Ectodermal cell (in vitro differentiated cells): ENCODE results near the gene BLTP3A.

Source experiments
- H3K27ac ChIP-seq: 2 replicates; pipeline ENCODE4 v1.7.0; 2013; ENCODE audit warnings: mild to moderate bottlenecking, low read depth, low read length; ENCODE audit not compliant: insufficient read depth, poor library complexity, severe bottlenecking
- H3K27me3 ChIP-seq: 2 replicates; pipeline ENCODE4 v1.7.0; 2013; ENCODE audit warnings: mild to moderate bottlenecking, low read length; ENCODE audit not compliant: insufficient read depth, control insufficient read depth, poor library complexity, severe bottlenecking
- H3K36me3 ChIP-seq: one replicate; pipeline ENCODE4 v1.7.0; 2013; ENCODE audit warnings: low read length; ENCODE audit not compliant: control insufficient read depth, insufficient read depth
- H3K4me1 ChIP-seq: one replicate; pipeline ENCODE4 v1.7.0; 2013; ENCODE audit warnings: low read length; ENCODE audit not compliant: control insufficient read depth, insufficient read depth
- H3K4me3 ChIP-seq: 2 replicates; pipeline ENCODE4 v1.7.0; 2013; ENCODE audit warnings: low read depth, low read length, control low read depth; ENCODE audit not compliant: insufficient read depth
- H3K9me3 ChIP-seq: 2 replicates; pipeline ENCODE4 v1.7.0; 2013; ENCODE audit warnings: mild to moderate bottlenecking, low read length, moderate library complexity; ENCODE audit not compliant: control insufficient read depth
- WGBS, 2 experiments: methylation state at CpG; one replicate each; pipeline ENCODE4 v1.1.7; 2013; ENCODE audit warnings: missing lambda C conversion rate in 2 of 2; 5-methylcytosine and 5-hydroxymethylcytosine counted together

Gene BLTP3A

GRCh38 chr6:34834789-34835518, 43.1 kb downstream of the BLTP3A start:
- no peaks in the 10 kb centered on the region for H3K27me3 ChIP-seq
- no peak overlapping the region for H3K4me3 ChIP-seq
- no peak overlapping the region for H3K27ac ChIP-seq
- H3K36me3 ChIP-seq = peaks cover 8% of the 10 kb centered on the region
- no peaks in the 10 kb centered on the region for H3K4me1 ChIP-seq
- no peaks in the 10 kb centered on the region for H3K9me3 ChIP-seq
- WGBS, 2 experiments = 92 to 97% methylated on average over 4 of the region's 4 CpGs

- H3K4me1 ChIP-seq = no peaks in the 10 kb centered on the region
- H3K27me3 ChIP-seq = no peaks in the 10 kb centered on the region
- no peak overlapping the region for H3K27ac ChIP-seq
- H3K4me3 ChIP-seq = no peak overlapping the region
- H3K36me3 ChIP-seq = peaks cover 8% of the 10 kb centered on the region
- no peaks in the 10 kb centered on the region for H3K9me3 ChIP-seq
- WGBS, 2 experiments = 93 to 94% methylated on average over 4 of the region's 4 CpGs
Observed at GRCh38 chr6:34836008-34836407, 44.1 kb downstream of the BLTP3A start.

- Histone ChIP-seq H3K27ac (no peak overlapping the region), H3K4me1 (no peaks in the 10 kb centered on the region), H3K4me3 (no peak overlapping the region), H3K36me3 (peaks cover 8% of the 10 kb centered on the region), H3K27me3 (no peaks in the 10 kb centered on the region), H3K9me3 (no peaks in the 10 kb centered on the region)
- WGBS, 2 experiments = 100% methylated on average over 1 to 2 of the region's 2 CpGs
Observed at GRCh38 chr6:34836451-34836850, 44.6 kb downstream of the BLTP3A start.

GRCh38 chr6:34837528-34837927, 45.6 kb downstream of the BLTP3A start:
- Histone ChIP-seq H3K4me1 (no peaks in the 10 kb centered on the region), H3K27ac (no peak overlapping the region), H3K27me3 (no peaks in the 10 kb centered on the region), H3K4me3 (no peak overlapping the region), H3K36me3 (peaks cover 8% of the 10 kb centered on the region), H3K9me3 (no peaks in the 10 kb centered on the region)

GRCh38 chr6:34839666-34840352, 47.9 kb downstream of the BLTP3A start:
- Histone ChIP-seq H3K4me1 (no peaks in the 10 kb centered on the region), H3K9me3 (no peaks in the 10 kb centered on the region), H3K4me3 (no peak overlapping the region), H3K27ac (no peak overlapping the region), H3K36me3 (peaks cover 1% of the 10 kb centered on the region), H3K27me3 (no peaks in the 10 kb centered on the region)
- 94 to 95% methylated on average over 15 of the region's 15 CpGs for WGBS, 2 experiments
